ENCODE data around the gene POM121L2. TPM values are rescaled to one million over a fixed set of nuclear protein-coding genes. Genes with fewer than 3 reads are reported as not detected.
"Not testable (repeated sequence)": the region's sequence is repeated elsewhere in the genome, so short reads cannot be mapped to it uniquely, and the experiment has no call there.

The POM121L2 gene
- total and polyA plus RNA-seq, 10 of the 15 experiments (the other 5 are each of a cell fraction or from before 2014, with no cell fraction given), result 0.04 TPM; not detected in 9

GRCh38 chr6:27267857-27268434 is 44.1 kb downstream of the POM121L2 start:
- Histone ChIP-seq H3K9me3 (replicated peaks; ENCODE audit: control insufficient read depth, insufficient read depth, low read length) (no peaks in the 10 kb centered on the region), H4K20me1 (ENCODE audit: control insufficient read depth, insufficient read depth) (no peaks in the 10 kb centered on the region), H3K4me2 (ENCODE audit: control insufficient read depth, insufficient read depth) (no peak overlapping the region), H2AFZ (ENCODE audit: control insufficient read depth, low read depth, low read length) (no peak overlapping the region), H3K27me3 (replicated peaks in 1 of 2; ENCODE audit: control insufficient read depth in 2 of 2, insufficient read depth in 2 of 2, low read length in 1 of 2) (peaks cover 0 to 2% of the 10 kb centered on the region in 2 experiments; a peak in 2 of 4 replicates), H3K79me2 (ENCODE audit: control insufficient read depth, insufficient read depth, low read length) (no peaks in the 10 kb centered on the region), H3K9ac (ENCODE audit: control insufficient read depth, insufficient read depth, low read length) (no peak overlapping the region), H3K4me1 (ENCODE audit: control insufficient read depth, insufficient read depth, low read length) (no peaks in the 10 kb centered on the region), H3K36me3 (ENCODE audit: control insufficient read depth in 2 of 2, insufficient read depth in 2 of 2, low read length in 1 of 2) (no peaks in the 10 kb centered on the region), H3K27ac (ENCODE audit: control insufficient read depth, insufficient read depth) (no peak overlapping the region), H3K4me3 (no peak overlapping the region)
- ChIA-PET CTCF (no interaction called here), RAD21 (ENCODE audit: unreplicated experiment) (no interaction called here), POLR2A (no interaction called here), SMC1A (ENCODE audit: uncharacterized antibody, unreplicated experiment) (no interaction called here)
- in situ Hi-C loops (cut with MboI) (no loop called here), intact Hi-C loops (cut with micrococcal nuclease; ENCODE audit: unreplicated experiment) (no loop called here)
- WGBS (ENCODE audit: insufficient coverage, insufficient replicate concordance, low lambda C conversion rate, missing lambda C conversion rate), result 44% methylated on average over 22 of the region's 22 CpGs
- ATAC-seq (no peak), FAIRE-seq (no peak), DNase-seq (ENCODE audit: low read depth, low spot score) (no peak)
- no peak for TF ChIP-seq CREM (IDR thresholded peaks at IDR 0.05; ENCODE audit: low read depth)
- no peak for TF ChIP-seq SMAD1 (IDR thresholded peaks at IDR 0.05; ENCODE audit: low read depth, partially characterized antibody)
- TF ChIP-seq SREBF1 (IDR thresholded peaks at IDR 0.05; ENCODE audit: low read length), result no peak
- TF ChIP-seq ESRRA (IDR thresholded peaks at IDR 0.05; ENCODE audit: low read length), result no peak
- no peak for TF ChIP-seq ZNF24 (IDR thresholded peaks at IDR 0.05)
- TF ChIP-seq, protein P1, sequence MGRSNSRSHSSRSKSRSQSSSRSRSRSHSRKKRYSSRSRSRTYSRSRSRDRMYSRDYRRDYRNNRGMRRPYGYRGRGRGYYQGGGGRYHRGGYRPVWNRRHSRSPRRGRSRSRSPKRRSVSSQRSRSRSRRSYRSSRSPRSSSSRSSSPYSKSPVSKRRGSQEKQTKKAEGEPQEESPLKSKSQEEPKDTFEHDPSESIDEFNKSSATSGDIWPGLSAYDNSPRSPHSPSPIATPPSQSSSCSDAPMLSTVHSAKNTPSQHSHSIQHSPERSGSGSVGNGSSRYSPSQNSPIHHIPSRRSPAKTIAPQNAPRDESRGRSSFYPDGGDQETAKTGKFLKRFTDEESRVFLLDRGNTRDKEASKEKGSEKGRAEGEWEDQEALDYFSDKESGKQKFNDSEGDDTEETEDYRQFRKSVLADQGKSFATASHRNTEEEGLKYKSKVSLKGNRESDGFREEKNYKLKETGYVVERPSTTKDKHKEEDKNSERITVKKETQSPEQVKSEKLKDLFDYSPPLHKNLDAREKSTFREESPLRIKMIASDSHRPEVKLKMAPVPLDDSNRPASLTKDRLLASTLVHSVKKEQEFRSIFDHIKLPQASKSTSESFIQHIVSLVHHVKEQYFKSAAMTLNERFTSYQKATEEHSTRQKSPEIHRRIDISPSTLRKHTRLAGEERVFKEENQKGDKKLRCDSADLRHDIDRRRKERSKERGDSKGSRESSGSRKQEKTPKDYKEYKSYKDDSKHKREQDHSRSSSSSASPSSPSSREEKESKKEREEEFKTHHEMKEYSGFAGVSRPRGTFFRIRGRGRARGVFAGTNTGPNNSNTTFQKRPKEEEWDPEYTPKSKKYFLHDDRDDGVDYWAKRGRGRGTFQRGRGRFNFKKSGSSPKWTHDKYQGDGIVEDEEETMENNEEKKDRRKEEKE (IDR thresholded peaks at IDR 0.05), result no peak
- no peak for TF ChIP-seq ATF7 (IDR thresholded peaks at IDR 0.05; ENCODE audit: low read depth)
- TF ChIP-seq NBN (IDR thresholded peaks at IDR 0.05), result no peak
- no TSS peak for BruUV-seq (replicated peaks)

DNA sequence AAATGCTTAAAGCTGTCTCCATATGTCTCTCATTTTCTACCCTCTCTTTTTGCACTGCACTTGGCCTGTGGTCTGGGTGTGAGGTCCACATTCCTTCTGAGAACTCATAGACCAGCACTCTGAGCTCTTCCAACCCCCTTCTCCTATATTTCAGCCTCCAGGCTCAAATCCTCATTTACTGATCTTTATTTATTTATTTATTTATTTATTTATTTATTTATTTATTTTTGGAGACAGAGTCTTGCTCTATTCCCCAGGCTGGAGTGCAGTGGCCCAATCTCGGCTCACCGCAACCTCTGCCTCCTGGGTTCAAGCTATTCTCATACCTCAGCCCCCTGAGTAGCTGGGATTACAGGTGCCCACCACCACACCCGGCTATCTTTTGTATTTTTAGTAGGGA is 45.1 kb downstream of the POM121L2 start:
- H3K79me2 ChIP-seq (ENCODE audit: control insufficient read depth, insufficient read depth, low read length); H3K4me3 ChIP-seq; intact Hi-C loops (cut with micrococcal nuclease; ENCODE audit: unreplicated experiment); H3K9ac ChIP-seq (ENCODE audit: control insufficient read depth, insufficient read depth, low read length); H3K4me2 ChIP-seq (ENCODE audit: control insufficient read depth, insufficient read depth); RAD21 ChIA-PET (ENCODE audit: unreplicated experiment); in situ Hi-C loops (cut with MboI); DNase-seq (ENCODE audit: low read depth, low spot score); CTCF ChIA-PET; ATAC-seq; H3K4me1 ChIP-seq (ENCODE audit: control insufficient read depth, insufficient read depth, low read length); H3K27ac ChIP-seq (ENCODE audit: control insufficient read depth, insufficient read depth); POLR2A ChIA-PET; BruUV-seq (replicated peaks); SMC1A ChIA-PET (ENCODE audit: uncharacterized antibody, unreplicated experiment); H2AFZ ChIP-seq (ENCODE audit: control insufficient read depth, low read depth, low read length); H3K9me3 ChIP-seq (replicated peaks; ENCODE audit: control insufficient read depth, insufficient read depth, low read length); H3K27me3 ChIP-seq (replicated peaks in 1 of 2; ENCODE audit: control insufficient read depth in 2 of 2, insufficient read depth in 2 of 2, low read length in 1 of 2); H4K20me1 ChIP-seq (ENCODE audit: control insufficient read depth, insufficient read depth); H3K36me3 ChIP-seq (ENCODE audit: control insufficient read depth in 2 of 2, insufficient read depth in 2 of 2, low read length in 1 of 2); FAIRE-seq: not testable (repeated sequence)
- WGBS (ENCODE audit: insufficient coverage, insufficient replicate concordance, low lambda C conversion rate, missing lambda C conversion rate), result 64% methylated on average over 3 of the region's 3 CpGs

Measured in GM12878 (cell line).